Neural progenitor cell (in vitro differentiated cells): ENCODE results near the gene SLC4A7. TPM values are rescaled to one million over a fixed set of nuclear protein-coding genes. Genes with fewer than 3 reads are reported as not detected.

Experiments
- DNase-seq: peaks from one replicate; pipeline ENCODE4 v3.0.0-alpha.2; 2016; ENCODE audit warnings: low spot score
- H2AFZ ChIP-seq: fragments of 200-600 bp; sonication (generic); replicated peaks from 2 replicates; pipeline ENCODE4 v1.6.1; 2016; ENCODE audit warnings: antibody characterized with exemption
- H3F3A ChIP-seq: fragments of 200-600 bp; sonication (generic); 2 replicates; pipeline ENCODE4 v1.6.1; 2016; ENCODE audit warnings: antibody characterized with exemption, low read depth
- H3K27ac ChIP-seq: fragments of 200-600 bp; sonication (generic); 2 replicates; pipeline ENCODE4 v1.5.1; 2016; ENCODE audit warnings: mild to moderate bottlenecking
- H3K27me3 ChIP-seq: fragments of 200-600 bp; sonication (generic); 2 replicates; pipeline ENCODE4 v1.6.1; 2016; ENCODE audit warnings: mild to moderate bottlenecking, moderate library complexity
- H3K36me3 ChIP-seq: fragments of 200-600 bp; sonication (generic); 2 replicates; pipeline ENCODE4 v1.5.1; 2016
- H3K4me1 ChIP-seq: fragments of 200-600 bp; sonication (generic); 2 replicates; pipeline ENCODE4 v1.6.1; 2016; ENCODE audit warnings: mixed run types
- H3K4me2 ChIP-seq: fragments of 200-600 bp; sonication (generic); 2 replicates; pipeline ENCODE4 v1.6.1; 2016
- H3K4me3 ChIP-seq: fragments of 200-600 bp; sonication (generic); 2 replicates; pipeline ENCODE4 v1.5.1; 2016
- H3K79me2 ChIP-seq: fragments of 200-600 bp; sonication (generic); 2 replicates; pipeline ENCODE4 v1.6.1; 2016; ENCODE audit warnings: low read depth
- H3K9ac ChIP-seq: fragments of 200-600 bp; sonication (generic); 2 replicates; pipeline ENCODE4 v1.6.1; 2016
- H3K9me3 ChIP-seq: fragments of 200-600 bp; sonication (generic); 2 replicates; pipeline ENCODE4 v1.5.1; 2016; ENCODE audit warnings: low read depth
- H4K20me1 ChIP-seq: fragments of 200-600 bp; sonication (generic); 2 replicates; pipeline ENCODE4 v1.6.1; 2016; ENCODE audit warnings: low read depth
- H3K27ac Mint-ChIP-seq: 3 replicates; pipeline ENCODE4 v1.8.0; 2021; ENCODE audit warnings: mixed read lengths
- H3K27me3 Mint-ChIP-seq: 2 replicates; pipeline ENCODE4 v1.8.0; 2022; ENCODE audit warnings: low read depth, mild to moderate bottlenecking, inconsistent platforms, moderate library complexity, mixed read lengths; ENCODE audit not compliant: insufficient read depth
- H3K36me3 Mint-ChIP-seq: 3 replicates; pipeline ENCODE4 v1.8.0; 2021; ENCODE audit warnings: mixed read lengths
- H3K4me1 Mint-ChIP-seq: 3 replicates; pipeline ENCODE4 v1.8.0; 2021; ENCODE audit warnings: mixed read lengths
- H3K4me3 Mint-ChIP-seq: 3 replicates; pipeline ENCODE4 v1.8.0; 2021; ENCODE audit warnings: mild to moderate bottlenecking, moderate library complexity, mixed read lengths
- H3K9me3 Mint-ChIP-seq: 3 replicates; pipeline ENCODE4 v1.8.0; 2020; ENCODE audit warnings: mixed read lengths
- CTCF ChIP-seq: fragments of 200-600 bp; sonication (generic); IDR thresholded peaks from 2 replicates; pipeline ENCODE4 v1.5.1; 2017; ENCODE audit warnings: antibody characterized with exemption, mild to moderate bottlenecking
- EZH2 ChIP-seq: fragments of 200-600 bp; sonication (generic); IDR thresholded peaks from 2 replicates; pipeline ENCODE4 v1.6.1; 2017; ENCODE audit warnings: antibody characterized with exemption, mild to moderate bottlenecking, moderate library complexity
- EZH2phosphoT487 ChIP-seq: fragments of 200-600 bp; sonication (generic); IDR thresholded peaks from 2 replicates; pipeline ENCODE4 v1.6.1; 2017; ENCODE audit warnings: antibody characterized with exemption
- total RNA-seq: library from RNA; depleted of rRNA; stranded (reverse); fragments of >200 nt; gene quantifications from 2 replicates; pipeline ENCODE4 v1.2.3, GENCODE V29; 2015; ENCODE audit warnings: low replicate concordance

SLC4A7 gene
- total RNA-seq, 1 donor from 2014 or later: 114 TPM

GRCh38 chr3:27486336-27486735 is 2.2 kb upstream of the SLC4A7 start:
- no peak for DNase-seq
- Mint-ChIP-seq H3K27me3 (peaks cover 9% of the 10 kb centered on the region), H3K4me3 (no peak overlapping the region), H3K9me3 (no peaks in the 10 kb centered on the region), H3K27ac (peak overlapping the region; percentile 46), H3K36me3 (peaks cover 6% of the 10 kb centered on the region), H3K4me1 (peaks cover 15% of the 10 kb centered on the region)
- H3K4me3 ChIP-seq: no peak overlapping the region
- peaks cover 23% of the 10 kb centered on the region for H3K79me2 ChIP-seq
- no peak overlapping the region for H3K4me2 ChIP-seq
- peaks cover 9% of the 10 kb centered on the region for H3F3A ChIP-seq
- H3K27me3 ChIP-seq: no peaks in the 10 kb centered on the region
- peaks cover 21% of the 10 kb centered on the region for H4K20me1 ChIP-seq
- H3K9ac ChIP-seq: no peak overlapping the region
- H3K9me3 ChIP-seq: no peaks in the 10 kb centered on the region
- no peak overlapping the region for H2AFZ ChIP-seq
- TF ChIP-seq CTCF (no peak), EZH2 (no peak), EZH2phosphoT487 (no peak)
- H3K27ac ChIP-seq: no peak overlapping the region
- no peaks in the 10 kb centered on the region for H3K36me3 ChIP-seq
- no peaks in the 10 kb centered on the region for H3K4me1 ChIP-seq

GRCh38 chr3:27485866-27486265 is 1.7 kb upstream of the SLC4A7 start:
- H3K4me3 Mint-ChIP-seq: peak overlapping the region; percentile 49
- H3K4me1 Mint-ChIP-seq: peaks cover 15% of the 10 kb centered on the region
- Histone ChIP-seq H3K36me3 (no peaks in the 10 kb centered on the region), H3K9ac (no peak overlapping the region), H2AFZ (no peak overlapping the region), H3K27me3 (no peaks in the 10 kb centered on the region), H3K27ac (no peak overlapping the region), H4K20me1 (peaks cover 25% of the 10 kb centered on the region), H3K4me2 (no peak overlapping the region), H3K79me2 (peaks cover 28% of the 10 kb centered on the region), H3K4me3 (no peak overlapping the region), H3K9me3 (no peaks in the 10 kb centered on the region), H3F3A (peaks cover 9% of the 10 kb centered on the region), H3K4me1 (no peaks in the 10 kb centered on the region)
- no peaks in the 10 kb centered on the region for H3K9me3 Mint-ChIP-seq
- peak; percentile 27 for DNase-seq
- TF ChIP-seq EZH2phosphoT487: no peak
- TF ChIP-seq EZH2: no peak
- no peak overlapping the region for H3K27ac Mint-ChIP-seq
- H3K27me3 Mint-ChIP-seq: peaks cover 9% of the 10 kb centered on the region
- H3K36me3 Mint-ChIP-seq: peaks cover 11% of the 10 kb centered on the region

- peak; percentile 65 for DNase-seq
- Mint-ChIP-seq H3K4me1 (peaks cover 15% of the 10 kb centered on the region), H3K27me3 (peaks cover 9% of the 10 kb centered on the region), H3K27ac (peak overlapping the region; percentile 99), H3K9me3 (peaks cover 11% of the 10 kb centered on the region), H3K36me3 (peaks cover 28% of the 10 kb centered on the region), H3K4me3 (peak overlapping the region; percentile 99)
- peak overlapping the region; percentile 87 for H2AFZ ChIP-seq
- peak overlapping the region; percentile 87 for H3K9ac ChIP-seq
- no peaks in the 10 kb centered on the region for H3K36me3 ChIP-seq
- H3K4me1 ChIP-seq: no peaks in the 10 kb centered on the region
- peaks cover 9% of the 10 kb centered on the region for H3F3A ChIP-seq
- H3K79me2 ChIP-seq: peaks cover 53% of the 10 kb centered on the region
- H4K20me1 ChIP-seq: peaks cover 49% of the 10 kb centered on the region
- H3K27me3 ChIP-seq: no peaks in the 10 kb centered on the region
- H3K27ac ChIP-seq: peak overlapping the region; percentile 95
- H3K4me2 ChIP-seq: peak overlapping the region; percentile 83
- H3K4me3 ChIP-seq: peak overlapping the region; percentile 90
- peak; percentile 36 for TF ChIP-seq EZH2
- peak; percentile 1 for TF ChIP-seq EZH2phosphoT487
- TF ChIP-seq CTCF: no peak
- H3K9me3 ChIP-seq: no peaks in the 10 kb centered on the region
These were observed 818 bp downstream of the SLC4A7 start for GRCh38 chr3:27483117-27484014.
